IPS-NIHi7 (cell line): ENCODE measurements around the gene PCARE.
"Not testable (repeated sequence)": the region's sequence is repeated elsewhere in the genome, so short reads cannot be mapped to it uniquely, and the experiment has no call there.

ENCODE experiments used
- DNase-seq: peaks from one replicate; pipeline ENCODE4 v3.0.0; 2012; ENCODE audit warnings: mixed read lengths; ENCODE audit errors: extremely low spot score

PCARE gene

DNA sequence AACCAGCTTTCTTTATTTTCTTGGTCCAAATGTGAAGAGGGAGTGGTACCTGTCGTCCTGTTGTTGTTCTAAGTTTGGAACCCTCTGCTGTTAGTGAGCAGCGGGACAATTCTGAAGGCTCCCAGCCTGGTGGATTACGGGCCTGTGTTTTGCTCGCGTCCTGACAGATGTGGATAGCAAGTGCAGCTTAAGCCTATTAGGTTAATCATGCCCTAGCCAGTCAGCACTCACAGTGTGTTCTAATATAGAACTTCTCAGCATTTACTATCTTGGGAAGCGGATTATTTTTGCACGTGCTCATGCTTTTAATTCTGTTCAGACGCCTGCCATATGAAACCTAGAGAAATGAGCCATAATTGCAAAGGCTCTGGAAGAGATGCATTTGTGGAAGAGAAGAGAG is at the start of gene PCARE:
Gene PCARE (minus strand): TSS at position 113 of the 400 bp plus-strand sequence. CDS start 262 bp downstream, outside the sequence.
- no peak for DNase-seq

DNA sequence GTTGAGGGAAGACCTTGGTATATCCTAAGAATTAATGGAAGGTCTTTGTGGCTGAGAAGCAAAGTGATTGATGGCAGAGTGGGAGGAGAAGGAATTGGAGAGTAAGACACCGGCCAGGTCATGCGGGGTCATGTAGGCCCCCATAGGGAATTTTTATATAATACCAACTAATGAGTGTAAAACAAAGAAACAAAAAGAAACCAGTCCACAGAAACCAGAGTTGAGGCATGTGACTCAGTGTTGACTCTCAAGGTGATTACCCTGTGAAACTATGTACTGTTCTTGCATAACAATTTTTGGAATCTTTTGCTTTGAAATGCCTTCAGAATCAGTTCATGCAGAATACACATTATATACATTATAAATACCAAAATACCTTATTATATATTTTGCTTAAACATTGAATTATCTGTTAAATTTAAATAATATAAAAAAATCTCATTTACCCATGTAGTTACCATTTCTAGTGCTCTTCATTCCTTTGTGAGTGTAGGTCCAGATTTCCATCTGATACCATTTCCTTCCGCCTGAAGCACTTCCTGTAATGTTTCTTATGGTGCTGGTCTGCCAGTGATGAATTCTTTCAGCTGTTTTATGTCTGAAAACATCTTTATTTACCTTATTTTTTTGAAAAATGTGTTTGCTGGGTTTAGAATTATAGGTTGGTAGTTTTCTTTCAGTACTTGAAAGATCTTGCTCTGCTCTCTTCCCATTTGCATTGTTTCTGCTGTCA is 49.5 kb upstream of the PCARE start:
- no peak for DNase-seq

DNA sequence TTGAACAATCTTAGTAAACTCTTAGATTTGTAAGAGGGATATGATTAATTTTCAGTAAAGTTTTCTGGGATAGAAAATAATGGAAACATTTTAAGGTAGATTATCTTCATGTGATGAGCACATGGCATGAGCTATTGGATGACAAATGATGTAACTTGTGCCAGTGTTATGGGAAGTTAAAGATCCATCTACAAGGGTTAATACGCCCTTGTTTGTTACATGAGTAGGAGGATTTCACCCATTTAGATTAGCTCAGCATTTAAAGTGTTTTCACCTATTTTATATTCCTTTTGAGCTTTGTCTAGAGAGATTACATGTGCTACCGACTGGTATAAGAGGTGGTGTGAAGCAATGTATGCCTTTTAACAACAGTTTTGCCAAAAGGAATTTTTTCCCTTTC is 46.5 kb upstream of the PCARE start:
- DNase-seq, result no peak

DNA sequence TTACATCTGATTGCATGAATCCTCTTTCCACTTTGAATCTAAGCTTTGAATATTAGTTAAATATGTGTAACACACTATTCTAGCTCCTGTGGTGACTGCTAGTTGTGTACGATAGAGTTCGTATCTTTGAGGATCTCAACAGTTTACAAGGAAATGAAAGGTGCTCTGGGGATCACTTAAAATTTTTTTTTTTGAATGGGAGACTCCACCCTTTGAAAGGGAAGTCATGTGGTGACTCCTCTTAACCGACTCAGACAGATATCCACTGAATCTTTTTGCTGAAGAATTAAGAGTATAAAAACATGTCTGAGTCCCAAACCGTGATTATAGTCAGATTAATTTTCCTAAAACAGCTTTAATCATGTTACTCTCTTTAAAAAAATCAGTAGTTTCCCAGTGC is 44.9 kb upstream of the PCARE start:
- no peak for DNase-seq

DNA sequence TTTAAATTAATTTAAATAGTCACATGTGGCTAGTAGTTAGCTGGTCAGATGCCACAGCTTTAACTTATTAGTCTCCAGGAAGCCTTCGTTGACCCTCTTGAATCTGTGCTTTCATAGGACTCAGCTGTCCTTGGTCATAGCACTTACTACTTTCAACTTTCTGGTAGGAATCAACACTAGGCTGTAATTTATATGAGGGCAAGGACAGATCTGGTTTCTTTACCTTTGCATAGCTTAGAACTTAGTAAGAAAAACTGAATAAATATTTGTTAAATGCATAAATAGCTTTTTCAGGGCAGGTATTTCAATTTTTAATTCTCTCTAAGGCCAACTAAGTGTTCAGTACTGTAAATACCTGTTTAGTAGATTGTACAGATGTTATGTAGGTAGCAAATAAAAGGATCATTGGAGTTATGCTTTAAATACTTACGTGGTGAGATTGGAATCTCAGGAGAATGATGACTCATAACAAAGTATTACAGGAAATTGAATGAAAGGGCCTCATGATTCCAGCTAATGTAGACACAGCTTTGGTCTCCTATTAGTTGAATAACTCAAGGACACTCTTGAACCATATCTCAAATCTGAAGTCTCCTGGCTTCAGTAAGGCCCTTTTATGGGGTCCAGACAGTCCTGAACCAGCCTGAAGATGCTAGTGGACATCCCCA is 43.4 kb upstream of the PCARE start:
- DNase-seq, result no peak

DNA sequence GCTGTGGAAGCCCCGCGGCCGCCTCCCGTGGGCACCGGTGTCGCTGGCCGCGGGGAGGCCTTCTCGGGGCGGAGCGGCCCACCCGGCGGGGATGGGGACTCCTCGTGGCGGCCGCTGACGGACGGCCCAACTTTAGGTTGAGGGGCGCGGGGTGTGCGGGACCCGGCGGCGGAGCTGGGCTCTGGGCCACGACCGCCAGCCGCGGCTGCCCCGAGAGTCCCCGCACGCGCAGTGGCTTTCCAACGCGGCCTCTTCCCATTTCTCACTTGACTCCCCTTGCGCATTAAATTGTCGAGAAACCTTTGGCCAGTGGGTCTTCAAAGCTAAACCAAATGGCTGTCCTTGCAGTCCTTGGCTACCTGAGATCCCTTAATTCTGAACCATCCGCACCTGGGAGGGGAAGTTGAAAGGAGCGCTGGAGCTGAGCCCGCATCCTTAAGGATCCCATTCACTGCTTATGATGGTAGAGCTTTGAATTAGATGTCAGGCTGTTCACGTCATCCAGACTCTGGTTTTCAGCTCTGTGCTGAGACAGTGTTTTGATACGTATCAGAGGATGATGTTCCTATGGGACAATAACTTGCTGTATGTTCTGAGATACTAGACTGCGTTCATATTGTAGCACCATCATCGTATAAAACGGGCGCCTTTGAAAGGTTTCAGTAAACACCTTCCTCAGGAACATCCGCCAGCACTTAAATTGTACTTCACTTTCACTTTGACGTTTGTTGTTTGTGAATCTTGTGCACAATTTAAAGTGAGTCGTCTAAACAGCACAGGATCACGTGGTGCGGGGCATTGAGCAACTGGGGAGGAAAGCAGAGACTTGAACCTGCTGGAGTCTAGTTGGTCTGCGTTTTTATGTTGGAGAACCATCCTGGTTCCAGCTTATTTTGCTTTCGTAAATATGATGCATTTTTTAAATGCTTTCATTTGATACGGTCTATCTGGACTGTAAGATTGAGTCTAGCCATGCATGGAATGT is 41.8 kb upstream of the PCARE start:
- peak; percentile 30 for DNase-seq

DNA sequence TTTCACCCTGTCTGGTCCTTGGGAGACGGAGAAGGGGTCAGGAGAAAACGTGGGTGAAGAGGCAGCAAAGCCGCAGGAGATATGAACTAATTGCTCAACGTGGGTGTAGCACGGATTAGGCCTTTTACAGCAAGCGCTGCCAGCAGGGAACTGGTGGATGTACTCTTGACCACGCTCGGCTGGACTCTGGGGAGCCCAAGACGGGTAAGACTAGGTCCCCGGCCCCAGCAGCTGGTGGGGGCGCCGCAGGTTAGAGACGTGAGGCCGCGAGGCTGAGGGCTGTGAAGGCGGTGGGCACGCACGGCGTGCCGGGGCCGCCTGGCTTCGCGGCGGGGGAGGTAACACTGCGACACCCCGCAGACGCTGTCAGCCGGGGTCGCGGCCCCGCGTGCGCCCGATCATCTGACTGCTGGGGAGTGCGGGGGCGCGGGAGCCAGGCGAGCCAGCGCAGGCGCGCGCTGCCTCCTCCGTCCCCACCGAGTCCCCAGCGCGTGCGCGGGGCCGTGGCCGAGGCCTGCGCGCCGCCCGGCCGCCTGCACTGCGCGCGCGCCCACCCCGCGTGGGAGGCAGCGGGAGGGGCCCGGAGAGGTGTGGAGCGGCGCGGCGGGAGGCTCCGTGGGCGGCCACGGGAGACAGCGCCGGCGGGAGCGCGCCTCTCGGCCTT is 40.8 kb upstream of the PCARE start, which contains the start of gene CLIP4:
Gene CLIP4 (plus strand): TSS at position 470 of the 664 bp plus-strand sequence. CDS start 5,974 bp downstream, outside the sequence.
- peak; percentile 69 for DNase-seq

DNA sequence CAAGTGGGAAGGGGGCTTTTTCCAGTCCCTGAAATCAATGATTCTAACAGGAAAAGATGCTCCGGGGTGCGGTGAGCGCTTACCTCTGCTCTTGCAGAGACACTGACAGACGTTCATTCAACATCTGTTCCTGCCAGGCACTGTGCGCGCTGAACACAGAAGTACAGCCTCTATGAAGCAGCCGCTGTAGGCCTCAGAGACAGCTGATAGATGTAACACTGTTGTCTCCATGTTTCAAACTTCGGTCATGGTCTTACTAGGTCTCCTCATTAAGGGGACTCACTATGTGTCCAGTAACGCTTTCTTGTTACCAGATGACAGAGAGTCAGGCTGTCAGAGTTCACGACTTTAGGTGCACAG is 40.2 kb upstream of the PCARE start:
- no peak for DNase-seq

DNA sequence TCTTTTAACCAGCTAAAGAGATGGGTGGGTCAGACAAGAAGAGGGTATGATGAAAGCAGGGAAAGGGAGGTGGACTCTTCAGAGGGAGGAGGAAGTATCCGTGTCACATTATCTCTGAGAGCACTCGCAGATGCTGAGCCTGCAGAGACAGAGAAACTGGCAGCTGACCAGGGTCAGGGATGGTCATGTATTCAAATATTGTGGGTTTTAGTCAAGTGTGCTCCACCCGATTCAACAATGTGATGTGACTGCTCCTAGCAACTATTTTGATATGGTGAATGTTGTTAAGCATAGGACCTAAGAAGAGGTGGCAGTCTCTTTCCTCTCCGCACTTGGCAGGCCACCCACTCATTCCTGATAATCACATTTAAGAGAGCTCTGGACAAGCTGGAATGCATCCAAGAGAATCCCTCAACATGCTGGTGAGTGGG is 39.6 kb upstream of the PCARE start:
- DNase-seq, result no peak

DNA sequence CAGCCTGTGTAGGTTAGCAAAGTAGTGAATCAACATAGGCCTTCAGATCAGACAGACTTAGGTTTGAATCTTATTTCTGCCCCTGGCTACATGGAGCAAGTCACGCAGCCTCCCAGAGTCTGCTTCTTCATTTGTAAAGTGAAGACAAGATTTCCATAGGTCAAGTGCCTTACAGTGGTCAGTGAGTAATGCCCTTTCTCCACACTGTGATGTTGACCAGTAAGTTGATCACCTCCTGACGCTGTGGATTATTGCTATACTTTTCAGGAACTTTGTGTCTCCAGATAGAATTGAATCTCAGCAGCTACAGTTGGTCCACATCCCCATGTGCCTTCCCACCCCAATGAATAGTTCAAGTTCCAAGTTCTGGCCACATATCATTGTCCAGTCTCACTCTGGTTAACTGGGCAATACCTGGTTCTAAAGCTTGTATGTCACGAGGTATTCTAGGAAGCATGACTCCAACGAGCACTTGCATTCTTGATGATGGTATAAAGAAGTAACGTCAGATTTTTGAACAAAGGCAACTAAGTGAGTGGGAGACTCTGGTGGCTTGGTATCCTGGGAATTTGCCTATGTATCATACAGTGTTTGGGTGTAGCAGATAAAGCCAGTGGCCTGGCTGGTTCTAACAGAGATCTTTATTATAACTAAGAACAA is 38.8 kb upstream of the PCARE start:
- no peak for DNase-seq

DNA sequence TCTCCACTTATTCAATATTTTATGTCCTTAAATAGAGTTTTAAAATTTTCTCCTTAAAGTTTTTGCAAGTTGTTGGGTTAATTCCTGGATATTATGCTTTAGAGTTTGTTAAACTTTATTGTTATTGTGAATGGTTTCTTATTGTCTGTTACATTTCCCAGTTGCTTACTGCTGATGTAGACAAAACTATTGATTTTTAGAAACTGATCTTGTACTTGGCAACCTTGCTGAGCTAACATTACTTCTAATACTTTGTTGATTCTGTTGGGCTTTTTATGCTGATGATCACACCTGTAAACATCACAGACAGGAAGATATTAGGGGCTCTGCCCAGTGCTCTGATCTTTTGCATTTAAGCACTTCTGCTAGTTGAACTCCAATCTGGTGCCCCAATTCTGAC is 38.1 kb upstream of the PCARE start:
- DNase-seq, result no peak

DNA sequence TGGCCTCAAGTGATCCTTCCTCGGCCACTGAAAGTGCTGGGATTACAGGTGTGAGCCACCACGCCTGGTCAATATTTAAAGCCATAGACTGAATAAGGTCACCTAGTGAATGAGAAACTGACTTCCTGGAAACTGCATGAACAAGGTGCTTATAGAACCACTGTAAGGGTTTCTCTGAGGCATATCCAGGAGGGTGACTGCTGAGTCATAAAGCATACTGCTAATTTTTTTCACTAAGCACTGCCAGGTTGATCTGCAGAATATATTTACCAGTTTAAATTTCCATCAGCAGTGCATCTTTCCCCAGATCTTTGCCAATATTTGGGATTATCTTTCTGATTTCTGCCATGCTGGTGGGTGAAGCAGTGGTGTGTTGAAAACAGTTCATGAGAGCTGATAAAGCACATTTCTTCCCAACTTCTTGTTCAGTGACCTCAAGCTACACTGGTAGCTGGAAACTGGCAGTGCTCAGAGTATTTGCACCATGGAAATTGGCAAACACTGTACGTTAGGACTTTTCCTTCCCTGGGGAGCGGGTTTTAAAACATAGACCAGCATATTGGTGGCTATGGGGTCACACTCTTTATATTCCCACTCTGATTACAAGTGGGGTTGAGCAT is 36.7 kb upstream of the PCARE start:
- DNase-seq, result no peak

DNA sequence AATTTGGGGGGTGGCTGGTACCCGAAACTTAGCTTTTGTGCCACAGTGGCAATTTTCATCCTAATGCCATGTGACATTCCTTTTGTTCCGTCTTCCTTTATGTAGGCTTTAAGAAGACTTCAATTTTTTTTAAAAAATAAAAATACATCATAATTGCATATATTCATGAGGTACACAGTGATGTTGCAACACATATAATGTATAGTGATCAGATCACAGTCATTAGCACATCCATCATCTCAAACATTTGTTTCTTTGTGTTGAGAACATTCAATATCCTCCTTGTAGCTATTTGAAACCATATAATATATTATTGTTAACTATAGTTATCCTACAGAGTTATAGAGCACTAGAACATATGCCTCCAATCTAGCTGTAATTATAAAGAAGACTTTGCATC is 34.9 kb upstream of the PCARE start:
- DNase-seq, result no peak

DNA sequence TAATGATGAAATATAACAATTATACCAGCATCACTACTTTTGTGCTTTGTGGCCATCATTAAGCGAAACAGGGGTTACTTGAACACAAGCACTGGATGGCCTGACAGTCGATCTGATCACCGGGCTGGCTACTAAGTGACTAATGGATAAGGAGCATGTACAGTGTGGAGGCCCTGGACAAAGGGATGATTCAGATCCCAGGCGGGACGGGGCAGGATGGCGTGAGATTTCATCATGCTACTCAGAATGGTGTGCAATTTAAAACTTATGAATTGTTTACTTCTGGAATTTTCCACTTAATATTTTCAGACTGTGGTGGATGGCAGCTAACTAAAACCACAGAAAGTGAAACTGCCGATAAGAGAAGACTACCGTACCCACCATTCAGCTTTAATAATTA is 33.9 kb upstream of the PCARE start:
- no peak for DNase-seq

DNA sequence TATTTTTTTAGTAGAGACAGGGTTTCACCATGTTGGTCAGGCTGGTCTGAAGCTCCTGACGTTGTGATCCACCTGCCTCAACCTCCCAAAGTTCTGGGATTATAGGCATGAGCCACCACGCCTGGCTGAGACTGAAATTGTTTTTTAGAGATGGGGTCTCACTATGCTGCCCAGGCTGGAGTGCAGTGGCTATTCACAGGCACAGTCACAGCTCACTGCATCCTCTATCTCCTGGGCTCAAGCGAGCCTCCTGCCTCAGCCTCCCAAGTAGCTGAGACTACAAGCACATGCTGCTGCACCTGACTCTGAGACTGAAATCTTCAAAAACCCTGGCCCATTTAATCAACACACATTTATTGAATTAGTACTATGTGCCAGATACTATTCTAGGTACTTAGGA is 33.2 kb upstream of the PCARE start:
- DNase-seq, result not testable (repeated sequence)

DNA sequence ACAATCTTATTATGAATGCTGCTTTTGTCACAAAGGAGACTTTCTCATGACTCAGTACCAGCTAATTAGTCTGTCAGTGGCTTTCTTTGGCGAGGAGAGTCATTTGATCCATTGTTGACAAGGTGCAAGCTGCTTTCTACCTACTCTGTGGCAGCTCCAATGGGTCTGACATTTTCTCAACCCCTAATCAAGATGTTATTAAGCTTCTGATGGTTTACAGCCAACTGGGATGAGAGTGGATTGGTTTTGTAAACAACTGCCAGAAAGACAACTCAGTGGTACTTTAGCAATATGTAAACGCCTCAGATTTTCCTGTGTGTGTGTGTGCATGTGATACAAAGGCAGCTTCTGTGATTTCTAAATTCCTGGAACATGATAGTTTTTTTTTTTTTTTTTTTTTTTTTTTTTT is 32.7 kb upstream of the PCARE start:
- DNase-seq, result no peak

DNA sequence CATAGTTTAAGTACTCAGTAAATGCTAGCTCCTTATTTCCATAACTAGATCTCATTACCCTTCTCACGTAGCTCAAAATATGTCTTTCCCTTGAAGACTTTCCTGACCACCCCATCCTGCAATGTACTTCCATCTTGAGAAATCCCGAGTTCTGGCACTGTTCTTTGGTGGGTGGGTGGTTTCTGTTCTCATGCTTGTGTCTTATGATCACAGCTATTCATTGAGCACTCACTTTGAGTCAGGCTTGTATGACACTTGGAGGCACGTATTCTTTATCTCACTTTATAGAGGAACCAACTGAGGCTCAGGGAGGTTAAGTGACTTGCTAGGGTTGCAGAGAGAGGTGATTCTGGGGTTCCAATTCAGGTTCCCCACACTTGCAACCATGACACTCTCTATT is 31.9 kb upstream of the PCARE start:
- DNase-seq, result no peak

DNA sequence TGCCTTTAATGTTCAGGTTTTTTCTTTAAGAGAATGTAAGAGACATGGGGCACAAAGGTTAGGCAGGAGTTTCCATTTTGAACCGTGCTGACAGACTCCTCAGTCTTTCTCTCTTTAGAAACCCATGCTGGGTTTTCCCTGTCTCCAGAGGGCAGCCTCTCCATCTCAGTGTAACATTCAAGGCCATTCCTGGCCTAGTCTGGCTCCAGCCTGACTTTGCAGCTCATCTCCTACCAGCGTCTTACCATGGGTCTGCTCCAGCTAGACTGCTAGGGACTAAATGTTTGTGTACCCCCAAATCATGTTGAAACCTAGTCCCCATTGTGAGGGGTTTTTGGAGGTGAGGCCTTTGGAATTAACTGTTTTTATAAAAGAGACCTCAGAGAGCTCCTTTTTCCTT is 31.1 kb upstream of the PCARE start:
- no peak for DNase-seq

DNA sequence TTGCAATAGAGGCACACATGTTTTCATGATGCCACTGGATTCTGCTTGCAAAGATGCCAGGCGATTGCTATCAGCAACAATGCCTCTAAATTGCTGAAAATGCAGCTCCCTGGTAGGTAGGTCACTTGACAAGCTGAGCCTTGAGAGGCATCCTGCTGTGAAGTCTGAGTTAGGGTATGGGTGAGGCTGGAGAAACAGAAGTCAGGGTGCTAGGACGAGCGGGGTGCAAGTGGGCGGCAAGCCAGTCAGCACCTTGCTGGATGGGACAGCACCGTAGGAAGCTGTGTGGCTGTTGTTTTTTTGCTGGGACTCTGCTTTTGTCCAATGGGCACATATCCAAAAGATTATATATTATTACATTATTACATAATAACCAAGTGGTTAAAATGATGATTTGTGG is 30.4 kb upstream of the PCARE start:
- DNase-seq, result no peak

DNA sequence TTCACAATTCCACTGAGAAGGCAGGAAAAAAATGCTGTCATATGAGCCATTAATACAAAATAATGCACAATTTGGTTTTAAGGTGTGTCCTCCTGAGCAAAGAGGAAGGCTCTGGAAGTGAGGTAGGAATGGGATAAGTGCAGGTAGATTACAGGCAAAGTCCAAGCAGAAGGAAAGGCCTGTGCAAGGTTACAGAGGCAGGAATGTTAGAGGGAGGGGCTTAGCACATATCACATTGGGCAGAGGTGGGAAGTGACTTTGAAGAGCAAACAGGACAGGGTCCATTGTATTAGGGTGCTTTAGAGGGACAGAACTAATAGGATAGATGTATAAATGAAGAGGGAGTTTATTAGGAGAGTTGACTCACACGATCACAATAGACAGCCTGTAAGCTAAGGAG is 26.2 kb upstream of the PCARE start:
- no peak for DNase-seq

DNA sequence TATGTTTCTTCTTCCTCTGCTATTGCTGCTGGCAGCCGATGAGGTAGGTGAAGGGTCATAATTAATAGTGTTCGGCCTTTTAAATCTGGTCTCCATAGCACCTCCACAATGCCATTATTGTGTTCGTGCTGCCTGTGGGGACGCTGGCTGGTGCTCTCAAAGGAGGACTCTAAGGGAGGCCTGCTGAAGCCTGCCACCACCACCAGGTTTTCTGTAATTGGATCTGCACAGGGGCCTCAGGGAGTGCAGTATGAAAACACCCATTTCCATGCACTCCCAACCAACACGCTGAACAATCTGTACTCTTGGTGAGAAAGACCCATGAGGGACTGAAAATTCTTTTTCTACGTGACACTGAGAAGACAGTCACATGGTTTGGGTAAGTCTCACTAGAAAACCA is 23.2 kb upstream of the PCARE start:
- DNase-seq, result no peak
